ENCODE measurements around the gene MGRN1. TPM values are rescaled to one million over a fixed set of nuclear protein-coding genes. Genes with fewer than 3 reads are reported as not detected.

The MGRN1 gene
- total RNA-seq, 1 experiment from 2014 or later, result 54.6 TPM

DNA sequence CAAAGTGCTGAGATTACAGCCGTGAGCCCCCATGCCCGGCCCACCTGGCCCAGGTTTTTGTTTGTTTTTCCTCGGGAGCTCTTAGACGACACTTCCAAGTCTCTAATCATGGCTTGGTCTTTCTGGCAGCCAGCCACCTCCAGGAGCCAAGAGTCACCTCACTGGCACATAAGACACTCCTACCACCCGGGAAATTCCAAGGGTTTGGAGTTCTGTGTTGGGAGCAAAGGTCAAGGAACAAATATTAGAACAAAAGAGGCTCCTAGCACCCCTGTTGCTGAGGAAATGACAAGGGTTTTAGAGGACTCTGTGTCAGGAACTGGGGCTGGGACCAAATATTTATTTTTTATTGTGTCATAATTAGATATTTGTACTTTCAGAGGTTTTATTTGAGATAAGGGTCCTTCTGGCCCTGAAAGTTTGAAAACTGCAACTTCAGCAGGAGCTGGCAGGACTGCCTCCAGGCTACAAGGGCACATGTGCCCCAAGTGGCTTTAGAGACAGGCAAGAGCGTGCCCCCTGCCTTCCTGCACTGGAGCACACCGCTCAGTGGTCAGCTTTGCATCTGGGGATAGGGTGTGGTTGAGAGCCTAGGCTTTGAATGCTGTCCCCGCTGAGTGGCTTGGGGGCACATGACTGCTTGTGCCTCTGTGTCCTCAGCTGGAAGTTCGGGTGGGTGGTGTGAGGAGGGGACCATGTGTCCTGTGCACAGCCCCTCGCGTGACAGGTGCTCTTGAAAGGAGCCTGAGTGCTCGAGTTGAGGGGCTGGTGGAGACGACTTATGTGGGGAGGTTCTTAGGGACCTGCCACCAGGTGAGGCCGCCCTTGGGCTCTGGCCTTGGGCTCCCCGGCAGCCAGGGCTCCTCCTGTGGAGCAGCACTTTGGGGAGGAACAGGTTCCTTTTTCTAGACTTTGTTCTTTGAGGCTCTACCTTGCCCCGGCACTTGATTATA, 29.7 kb downstream of the MGRN1 start:
- Histone ChIP-seq H3K4me3 (ENCODE audit: low read depth, low read length, poor library complexity, severe bottlenecking) (no peak overlapping the region), H3K27me3 (replicated peaks; ENCODE audit: insufficient read depth, low read depth, low read length, poor library complexity) (no peaks in the 10 kb centered on the region), H3K27ac (ENCODE audit: low read depth, low read length, poor library complexity, severe bottlenecking) (no peak overlapping the region), H3K4me1 (ENCODE audit: insufficient read depth, low read length, poor library complexity, severe bottlenecking) (no peaks in the 10 kb centered on the region), H3K9me3 (ENCODE audit: low read depth, low read length, poor library complexity, severe bottlenecking) (no peaks in the 10 kb centered on the region), H3K36me3 (ENCODE audit: insufficient read depth, low read length, poor library complexity, severe bottlenecking) (peaks cover 7% of the 10 kb centered on the region)
- intact Hi-C loops (cut with micrococcal nuclease; ENCODE audit: unreplicated experiment), result no loop called here
- no peak for DNase-seq (ENCODE audit: low spot score)
- no TSS peak for BruUV-seq (replicated peaks)
- TF ChIP-seq CTCF (conservative IDR thresholded peaks at IDR 0.05; ENCODE audit: low read depth, low read length) (no peak), EZH2 (IDR thresholded peaks at IDR 0.05; ENCODE audit: borderline replicate concordance, low read depth, low read length, poor library complexity, severe bottlenecking) (no peak)
- POLR2A ChIA-PET (ENCODE audit: low non-redundant PET), result no interaction called here
- CTCF ChIA-PET, result no interaction called here

DNA sequence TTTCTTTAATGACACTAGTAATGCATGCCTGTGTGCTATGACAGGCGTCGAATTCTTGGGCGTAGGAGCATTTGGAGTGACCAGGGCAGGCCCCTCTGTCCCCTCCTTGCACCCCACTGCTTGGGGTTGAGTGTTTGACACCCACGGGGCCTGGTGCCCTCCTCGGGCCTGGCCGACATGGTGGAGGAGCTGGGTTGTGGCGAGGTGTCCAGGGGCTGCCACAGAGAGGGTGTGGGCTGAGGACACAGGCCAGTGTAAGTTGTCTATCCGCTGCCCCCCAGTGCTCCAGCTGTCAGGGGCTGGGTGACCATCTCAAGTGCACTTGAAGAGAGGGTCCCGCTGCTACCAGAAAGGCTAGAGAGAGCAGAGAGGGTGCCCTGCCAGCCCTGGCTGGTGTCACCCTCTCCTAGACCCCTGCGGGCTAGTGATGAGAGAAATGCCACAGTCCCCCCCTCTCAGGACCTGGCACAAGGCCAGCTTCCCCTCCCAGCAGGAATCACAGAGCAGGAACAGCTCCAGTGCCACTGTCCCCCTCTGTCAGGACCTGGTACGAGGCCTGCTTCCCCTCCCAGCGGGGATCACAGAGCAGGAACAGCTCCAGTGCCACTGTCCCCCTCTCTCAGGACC, 30.5 kb downstream of the MGRN1 start:
- DNase-seq (ENCODE audit: low spot score), result no peak
- POLR2A ChIA-PET (ENCODE audit: low non-redundant PET), result no interaction called here
- BruUV-seq (replicated peaks), result no TSS peak
- no peak for TF ChIP-seq EZH2 (IDR thresholded peaks at IDR 0.05; ENCODE audit: borderline replicate concordance, low read depth, low read length, poor library complexity, severe bottlenecking)
- no peak for TF ChIP-seq CTCF (conservative IDR thresholded peaks at IDR 0.05; ENCODE audit: low read depth, low read length)
- Histone ChIP-seq H3K27me3 (replicated peaks; ENCODE audit: insufficient read depth, low read depth, low read length, poor library complexity) (no peaks in the 10 kb centered on the region), H3K36me3 (ENCODE audit: insufficient read depth, low read length, poor library complexity, severe bottlenecking) (peaks cover 7% of the 10 kb centered on the region), H3K27ac (ENCODE audit: low read depth, low read length, poor library complexity, severe bottlenecking) (no peak overlapping the region), H3K4me3 (ENCODE audit: low read depth, low read length, poor library complexity, severe bottlenecking) (no peak overlapping the region), H3K4me1 (ENCODE audit: insufficient read depth, low read length, poor library complexity, severe bottlenecking) (no peaks in the 10 kb centered on the region), H3K9me3 (ENCODE audit: low read depth, low read length, poor library complexity, severe bottlenecking) (no peaks in the 10 kb centered on the region)
- CTCF ChIA-PET, result no interaction called here
- intact Hi-C loops (cut with micrococcal nuclease; ENCODE audit: unreplicated experiment), result no loop called here

DNA sequence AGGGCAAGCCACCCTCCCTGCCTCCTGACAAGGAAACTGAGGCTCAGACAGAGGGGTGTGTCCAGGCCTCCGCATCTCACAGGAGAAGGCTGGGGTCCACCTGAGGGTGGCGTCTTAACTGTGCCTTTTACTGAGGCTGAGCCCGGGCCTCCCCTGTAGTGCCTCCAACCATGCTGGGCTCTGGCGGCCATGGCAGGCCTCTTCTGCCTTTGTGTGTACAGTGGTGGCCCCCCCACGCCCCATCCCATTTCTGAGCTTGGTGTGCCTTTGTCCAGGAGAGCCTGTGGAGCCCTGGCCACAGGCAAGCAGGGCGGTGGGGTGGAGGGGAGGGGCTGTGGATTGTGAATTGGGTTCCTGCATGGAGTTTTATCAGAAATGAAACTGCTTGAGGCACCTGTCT, 31.2 kb downstream of the MGRN1 start:
- intact Hi-C loops (cut with micrococcal nuclease; ENCODE audit: unreplicated experiment), result no loop called here
- CTCF ChIA-PET, result no interaction called here

More for the DNA sequence above, 31.2 kb downstream of the MGRN1 start:
- H3K4me3 ChIP-seq (ENCODE audit: low read depth, low read length, poor library complexity, severe bottlenecking), result no peak overlapping the region
- no peak for DNase-seq (ENCODE audit: low spot score)
- no TSS peak for BruUV-seq (replicated peaks)
- no peaks in the 10 kb centered on the region for H3K27me3 ChIP-seq (replicated peaks; ENCODE audit: insufficient read depth, low read depth, low read length, poor library complexity)
- H3K27ac ChIP-seq (ENCODE audit: low read depth, low read length, poor library complexity, severe bottlenecking), result no peak overlapping the region
- H3K36me3 ChIP-seq (ENCODE audit: insufficient read depth, low read length, poor library complexity, severe bottlenecking), result peaks cover 7% of the 10 kb centered on the region
- no peak for TF ChIP-seq CTCF (conservative IDR thresholded peaks at IDR 0.05; ENCODE audit: low read depth, low read length)
- H3K9me3 ChIP-seq (ENCODE audit: low read depth, low read length, poor library complexity, severe bottlenecking), result no peaks in the 10 kb centered on the region
- H3K4me1 ChIP-seq (ENCODE audit: insufficient read depth, low read length, poor library complexity, severe bottlenecking), result no peaks in the 10 kb centered on the region
- POLR2A ChIA-PET (ENCODE audit: low non-redundant PET), result interaction anchor here (0.5 kb wide), 1 partner anchor 25 kb away, joined by 10 read pairs; no protein-coding TSS in a partner anchor
